GM12878 (cell line): Measurements from ENCODE around the gene RPS6KA2. TPM values are rescaled to one million over a fixed set of nuclear protein-coding genes. Genes with fewer than 3 reads are reported as not detected.

Source experiments
- CEBPB ChIP-seq, 2 experiments: fragments of 150-350 bp in 1 of 2; IDR thresholded peaks; 2 replicates each; pipeline ENCODE4 v1.6.1; 2012 to 2014; ENCODE audit warnings: low read depth in 2 of 2, low read length in 2 of 2, borderline replicate concordance in 1 of 2, inconsistent platforms in 1 of 2
- CTCF ChIP-seq, 3 experiments: IDR thresholded peaks in 2 of 3; conservative IDR thresholded peaks in 1 of 3; 2 replicates each; pipeline ENCODE4 v1.5.1; 2011; ENCODE audit warnings: low read depth in 3 of 3, low read length in 3 of 3, mild to moderate bottlenecking in 3 of 3, control low read depth in 2 of 3, moderate library complexity in 2 of 3, inconsistent platforms in 1 of 3, mixed read lengths in 1 of 3; ENCODE audit not compliant: control insufficient read depth in 2 of 3, insufficient read depth in 1 of 3; ENCODE audit errors: extremely low read depth in 1 of 3
- SUPT20H ChIP-seq: IDR thresholded peaks from 2 replicates; pipeline ENCODE4 v1.6.1; 2011; ENCODE audit warnings: low read depth, mild to moderate bottlenecking, low read length, moderate library complexity, borderline replicate concordance; ENCODE audit not compliant: control insufficient read depth
- YY1 ChIP-seq: IDR thresholded peaks from 2 replicates; pipeline ENCODE4 v1.6.1; 2011; ENCODE audit warnings: low read depth, mild to moderate bottlenecking, low read length
- ZNF24 ChIP-seq: fragments of 450-650 bp; IDR thresholded peaks from 2 replicates; pipeline ENCODE4 v1.6.1; 2017; ENCODE audit warnings: antibody characterized with exemption, mild to moderate bottlenecking
- polyA plus RNA-seq, 11 experiments: library from polyadenylated mRNA; depleted of rRNA in 4 of 11; unstranded in 6 of 11; stranded (reverse) in 5 of 11; fragments of >200 nt; fragmentation: Nextera tagmentation in 4 of 11; fragmentation: Illumina TruSeq in 1 of 11; extraction: Ambion mirVana in 4 of 11; extraction: Trizol in 1 of 11; gene quantifications; 1 replicate in 1 of 11; 2 replicates in 10 of 11; pipeline versions ENCODE4 v1.2.1 to v1.2.3, GENCODE V29; 2011 to 2016; ENCODE audit warnings: inconsistent platforms in 2 of 11, missing spikeins in 2 of 11, low read depth in 1 of 11
- total RNA-seq, 4 experiments: library from RNA; depleted of rRNA in 3 of 4; stranded (reverse); fragments of >200 nt in 3 of 4; fragmentation: Illumina TruSeq in 1 of 4; extraction: Trizol in 1 of 4; gene quantifications; 2 replicates each; pipeline versions ENCODE4 v1.2.1 to v1.2.3, GENCODE V29; 2013 to 2021
- TF ChIP-seq, protein P1 (sequence below): fragments of 450-650 bp; IDR thresholded peaks from 2 replicates; pipeline ENCODE4 v1.6.1; 2017; ENCODE audit warnings: mild to moderate bottlenecking, moderate library complexity

RPS6KA2 gene
- total and polyA plus RNA-seq, 10 of the 15 experiments (the other 5 are each of a cell fraction or from before 2014, with no cell fraction given): 0.02 to 1.0 (median 0.22) TPM; not detected in 1

GRCh38 chr6:166415306-166415705 lies 211.7 kb downstream of the RPS6KA2 start (continued):
- TF ChIP-seq CTCF (IDR thresholded peaks at IDR 0.05 in 2 of 3, conservative IDR thresholded peaks at IDR 0.05 in 1 of 3; ENCODE audit: control insufficient read depth in 2 of 3, extremely low read depth in 1 of 3, insufficient read depth in 1 of 3, low read depth in 3 of 3, low read length in 3 of 3) (no peak), SUPT20H (no peak), ZNF24 (no peak), CEBPB (IDR thresholded peaks at IDR 0.05; ENCODE audit: borderline replicate concordance in 1 of 2, low read depth in 2 of 2, low read length in 2 of 2) (no peak), YY1 (no peak)
- TF ChIP-seq, protein P1, sequence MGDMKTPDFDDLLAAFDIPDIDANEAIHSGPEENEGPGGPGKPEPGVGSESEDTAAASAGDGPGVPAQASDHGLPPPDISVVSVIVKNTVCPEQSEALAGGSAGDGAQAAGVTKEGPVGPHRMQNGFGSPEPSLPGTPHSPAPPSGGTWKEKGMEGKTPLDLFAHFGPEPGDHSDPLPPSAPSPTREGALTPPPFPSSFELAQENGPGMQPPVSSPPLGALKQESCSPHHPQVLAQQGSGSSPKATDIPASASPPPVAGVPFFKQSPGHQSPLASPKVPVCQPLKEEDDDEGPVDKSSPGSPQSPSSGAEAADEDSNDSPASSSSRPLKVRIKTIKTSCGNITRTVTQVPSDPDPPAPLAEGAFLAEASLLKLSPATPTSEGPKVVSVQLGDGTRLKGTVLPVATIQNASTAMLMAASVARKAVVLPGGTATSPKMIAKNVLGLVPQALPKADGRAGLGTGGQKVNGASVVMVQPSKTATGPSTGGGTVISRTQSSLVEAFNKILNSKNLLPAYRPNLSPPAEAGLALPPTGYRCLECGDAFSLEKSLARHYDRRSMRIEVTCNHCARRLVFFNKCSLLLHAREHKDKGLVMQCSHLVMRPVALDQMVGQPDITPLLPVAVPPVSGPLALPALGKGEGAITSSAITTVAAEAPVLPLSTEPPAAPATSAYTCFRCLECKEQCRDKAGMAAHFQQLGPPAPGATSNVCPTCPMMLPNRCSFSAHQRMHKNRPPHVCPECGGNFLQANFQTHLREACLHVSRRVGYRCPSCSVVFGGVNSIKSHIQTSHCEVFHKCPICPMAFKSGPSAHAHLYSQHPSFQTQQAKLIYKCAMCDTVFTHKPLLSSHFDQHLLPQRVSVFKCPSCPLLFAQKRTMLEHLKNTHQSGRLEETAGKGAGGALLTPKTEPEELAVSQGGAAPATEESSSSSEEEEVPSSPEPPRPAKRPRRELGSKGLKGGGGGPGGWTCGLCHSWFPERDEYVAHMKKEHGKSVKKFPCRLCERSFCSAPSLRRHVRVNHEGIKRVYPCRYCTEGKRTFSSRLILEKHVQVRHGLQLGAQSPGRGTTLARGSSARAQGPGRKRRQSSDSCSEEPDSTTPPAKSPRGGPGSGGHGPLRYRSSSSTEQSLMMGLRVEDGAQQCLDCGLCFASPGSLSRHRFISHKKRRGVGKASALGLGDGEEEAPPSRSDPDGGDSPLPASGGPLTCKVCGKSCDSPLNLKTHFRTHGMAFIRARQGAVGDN: no peak
